GM18499 (cell line): ENCODE results near the gene PLK3.

Experiments
- ATAC-seq: cut with Tn5 transposase; IDR thresholded peaks from one replicate; pipeline ENCODE4 v1.9.1; 2021; ENCODE audit warnings: moderate number of reproducible peaks; ENCODE audit not compliant: insufficient read depth, unreplicated experiment

PLK3 gene

GRCh38 chr1:44849575-44850132 lies 49.5 kb downstream of the PLK3 start:
- no peak for ATAC-seq

- no peak for ATAC-seq
These were observed 51.1 kb downstream of the PLK3 start for GRCh38 chr1:44851308-44851707.

- ATAC-seq: no peak
These were observed 53.0 kb downstream of the PLK3 start for GRCh38 chr1:44853201-44853600.

- ATAC-seq: no peak
These were observed 54.8 kb downstream of the PLK3 start for GRCh38 chr1:44854970-44855369.
